Measurements from ENCODE around the gene SMG6.

DNA sequence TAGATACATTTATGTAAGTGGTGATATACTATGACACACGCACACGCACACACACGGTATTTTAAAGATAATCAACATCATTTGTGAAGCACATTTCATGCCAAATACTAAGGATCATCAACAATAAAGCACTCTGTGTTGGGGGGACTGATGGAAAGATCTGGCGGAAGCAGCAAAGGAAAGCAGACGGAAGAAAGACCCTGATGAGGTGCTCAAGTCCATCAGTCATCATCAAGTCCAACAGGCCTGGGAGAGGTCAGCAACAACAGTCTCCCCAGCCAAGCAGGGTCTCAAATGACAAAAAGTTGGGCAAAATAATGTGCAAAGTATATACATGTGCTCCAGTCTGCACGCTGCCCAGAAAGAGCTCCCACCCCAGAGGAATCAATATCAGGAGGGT is 193.1 kb downstream of the SMG6 start:
- TF ChIP-seq, protein P1, sequence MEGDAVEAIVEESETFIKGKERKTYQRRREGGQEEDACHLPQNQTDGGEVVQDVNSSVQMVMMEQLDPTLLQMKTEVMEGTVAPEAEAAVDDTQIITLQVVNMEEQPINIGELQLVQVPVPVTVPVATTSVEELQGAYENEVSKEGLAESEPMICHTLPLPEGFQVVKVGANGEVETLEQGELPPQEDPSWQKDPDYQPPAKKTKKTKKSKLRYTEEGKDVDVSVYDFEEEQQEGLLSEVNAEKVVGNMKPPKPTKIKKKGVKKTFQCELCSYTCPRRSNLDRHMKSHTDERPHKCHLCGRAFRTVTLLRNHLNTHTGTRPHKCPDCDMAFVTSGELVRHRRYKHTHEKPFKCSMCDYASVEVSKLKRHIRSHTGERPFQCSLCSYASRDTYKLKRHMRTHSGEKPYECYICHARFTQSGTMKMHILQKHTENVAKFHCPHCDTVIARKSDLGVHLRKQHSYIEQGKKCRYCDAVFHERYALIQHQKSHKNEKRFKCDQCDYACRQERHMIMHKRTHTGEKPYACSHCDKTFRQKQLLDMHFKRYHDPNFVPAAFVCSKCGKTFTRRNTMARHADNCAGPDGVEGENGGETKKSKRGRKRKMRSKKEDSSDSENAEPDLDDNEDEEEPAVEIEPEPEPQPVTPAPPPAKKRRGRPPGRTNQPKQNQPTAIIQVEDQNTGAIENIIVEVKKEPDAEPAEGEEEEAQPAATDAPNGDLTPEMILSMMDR (IDR thresholded peaks at IDR 0.05) = no peak
- TF ChIP-seq POLR2A (IDR thresholded peaks at IDR 0.05) = no peak
